Activated CD4-positive, alpha-beta T cell treated with anti-CD3 and anti-CD28 coated beads, Interleukin-2, amount 50 U/mL, for 16 hours (primary cell): Measurements from ENCODE around the gene UNC93B1.
"Not testable (repeated sequence)": the region's sequence is repeated elsewhere in the genome, so short reads cannot be mapped to it uniquely, and the experiment has no call there.

Source experiments
- DNase-seq: peaks from one replicate; pipeline ENCODE4 v3.0.0-alpha.2; 2020

Gene UNC93B1

DNA sequence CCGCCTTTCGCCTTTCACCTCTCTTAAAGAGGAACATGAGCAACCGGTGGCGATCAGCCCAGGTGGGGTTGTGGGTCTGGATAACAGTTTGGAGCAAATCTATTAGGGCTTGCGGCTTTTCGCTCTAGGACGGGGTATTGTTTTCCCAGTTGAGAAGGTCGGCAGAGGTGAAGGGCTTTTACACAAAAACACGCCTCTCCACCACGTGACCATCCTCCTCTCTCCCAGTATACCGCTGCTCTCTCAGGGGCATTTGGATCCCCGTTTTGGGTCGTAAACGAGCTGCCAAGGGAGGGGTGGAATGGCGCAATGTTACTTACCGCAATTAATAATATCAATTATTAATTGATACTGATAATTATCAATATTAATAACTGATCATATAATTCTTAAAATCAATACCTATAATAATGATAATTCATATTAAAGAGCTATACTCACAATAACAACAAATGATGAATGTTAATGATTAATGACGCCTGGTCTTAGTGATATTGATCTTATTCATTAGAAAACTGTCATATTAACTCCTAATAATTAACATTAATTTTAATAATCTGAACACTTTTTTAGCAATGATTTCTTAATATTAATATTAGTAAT lies 21.5 kb downstream of the UNC93B1 start:
- not testable (repeated sequence) for DNase-seq

DNA sequence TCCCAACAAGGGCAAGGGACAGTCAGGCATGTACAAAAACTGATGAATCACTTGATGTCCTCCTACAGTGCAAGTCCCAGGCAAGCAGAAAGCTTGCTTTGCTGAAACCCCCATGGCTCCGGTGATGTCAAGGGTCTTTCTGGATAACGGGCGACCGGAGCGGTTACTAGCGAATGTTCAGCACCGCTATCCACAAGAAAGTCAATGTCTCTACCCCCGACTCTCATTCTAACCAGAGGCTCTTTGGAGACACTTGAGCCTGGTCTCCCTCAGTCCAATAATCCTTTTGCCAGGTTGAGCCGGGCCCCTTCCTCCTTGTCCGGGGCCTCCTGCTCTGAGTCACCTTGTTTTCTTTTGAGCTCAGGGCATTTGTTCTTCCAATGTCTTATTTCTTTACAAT lies 22.7 kb downstream of the UNC93B1 start:
- DNase-seq, result not testable (repeated sequence)

DNA sequence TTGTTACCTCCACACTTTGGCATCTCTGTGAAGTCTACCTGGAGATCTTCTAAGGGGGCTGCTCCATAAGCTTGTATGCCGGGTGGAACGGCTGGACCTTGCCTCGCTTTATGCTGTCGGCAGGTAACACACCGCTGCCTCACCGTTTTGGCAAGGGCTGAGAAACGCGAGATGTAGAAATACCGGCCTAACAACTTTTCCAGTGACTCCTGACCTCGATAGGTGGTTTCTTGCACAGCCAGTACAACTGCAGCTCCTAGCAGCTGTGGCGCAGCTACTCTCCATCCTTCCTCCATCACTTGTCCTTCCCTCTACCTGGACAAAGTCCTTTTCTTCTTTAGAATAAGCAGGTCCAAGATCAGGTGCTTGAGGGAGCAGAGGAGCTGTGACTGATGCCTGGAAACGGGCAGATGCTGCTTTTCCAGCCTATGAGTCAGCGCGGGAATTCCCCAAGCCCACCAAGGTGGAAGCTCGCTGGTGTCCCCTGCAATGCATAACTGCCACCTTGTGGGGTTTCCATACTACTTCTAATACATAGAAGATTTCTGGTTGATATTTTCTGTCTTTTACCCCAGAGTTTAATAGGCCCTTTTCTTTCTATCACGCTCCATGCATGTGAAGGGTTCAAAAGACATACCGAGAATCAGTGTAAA lies 25.0 kb downstream of the UNC93B1 start:
- DNase-seq, result not testable (repeated sequence)

DNA sequence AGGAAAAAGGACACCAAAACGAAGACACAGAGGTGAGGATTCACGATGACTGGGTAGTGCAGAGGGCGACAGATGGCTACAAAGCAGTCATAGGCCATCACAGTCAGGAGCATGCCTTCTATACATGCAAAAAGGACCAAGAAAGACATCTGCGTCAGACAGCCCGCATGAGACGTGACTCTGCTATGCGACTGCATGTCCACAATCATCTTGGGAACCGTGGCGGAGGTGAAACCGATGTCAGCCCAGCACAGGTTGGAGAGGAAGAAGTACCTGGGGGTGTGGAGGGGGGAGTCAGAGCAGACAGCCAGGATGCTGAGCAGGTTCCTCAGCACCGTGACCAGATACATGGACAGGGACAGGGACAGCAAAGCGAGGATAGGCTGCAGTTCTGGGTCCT lies 29.2 kb downstream of the UNC93B1 start:
- DNase-seq, result not testable (repeated sequence)

DNA sequence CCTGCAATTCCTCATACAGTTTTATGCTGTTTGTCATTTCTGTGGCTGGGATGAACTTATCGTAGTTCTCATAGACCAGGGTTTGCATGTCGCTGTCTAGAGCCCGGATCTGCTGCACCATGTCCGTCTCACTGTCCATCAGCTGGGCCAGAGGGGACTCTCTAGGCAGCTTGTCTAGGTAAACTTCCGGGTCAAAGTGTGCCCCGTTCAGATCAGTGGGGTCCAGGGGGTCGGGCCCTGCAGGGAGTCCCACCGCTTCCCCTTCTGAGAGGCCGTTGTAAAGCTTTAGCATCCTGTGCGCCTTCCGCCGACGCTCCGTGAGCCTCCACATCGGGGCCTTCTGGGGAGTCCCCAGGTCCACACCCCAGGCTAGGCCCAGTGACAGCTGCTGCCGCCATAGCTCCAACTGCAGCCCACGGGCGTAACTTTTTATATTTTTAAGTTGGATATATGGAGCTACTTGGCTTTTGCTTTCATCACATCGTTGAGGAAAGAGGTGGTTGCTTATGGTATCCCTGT lies 38.0 kb downstream of the UNC93B1 start:
- DNase-seq, result not testable (repeated sequence)

DNA sequence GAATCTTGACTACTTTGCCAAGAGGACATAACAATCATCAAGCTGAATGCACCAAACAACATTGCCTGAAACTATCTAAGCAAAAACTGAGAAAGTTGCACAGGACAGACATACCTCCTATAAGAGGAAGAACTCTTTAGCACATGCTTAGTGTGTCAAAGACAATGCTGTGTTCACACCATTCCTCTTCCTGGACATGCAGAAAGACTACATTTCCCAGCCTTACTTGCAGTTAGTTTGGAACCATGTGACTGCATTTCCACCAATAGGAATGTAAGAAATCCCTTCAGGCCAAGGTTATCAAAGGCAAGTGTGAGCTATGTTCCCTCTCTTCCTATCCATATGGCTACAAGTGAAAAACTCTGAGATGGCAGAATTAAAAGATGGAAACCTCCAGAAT lies 39.2 kb downstream of the UNC93B1 start:
- not testable (repeated sequence) for DNase-seq

DNA sequence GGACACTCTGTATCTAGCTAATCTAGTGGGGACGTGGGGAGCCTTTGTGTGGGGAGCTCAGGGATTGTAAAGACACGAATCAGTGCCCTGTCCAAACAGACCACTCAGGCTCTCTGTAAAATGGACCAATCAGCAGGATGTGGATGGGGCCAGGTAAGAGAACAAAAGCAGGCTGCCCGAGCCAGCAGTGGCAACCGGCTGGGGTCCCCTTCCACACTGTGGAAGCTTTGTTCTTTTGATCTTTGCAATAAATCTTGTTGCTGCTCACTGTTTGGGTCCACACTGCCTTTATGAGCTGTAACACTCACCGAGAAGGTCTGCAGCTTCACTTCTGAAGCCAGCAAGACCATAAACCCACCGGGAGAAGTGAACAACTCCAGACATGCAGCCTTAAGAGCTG lies 40.0 kb downstream of the UNC93B1 start:
- not testable (repeated sequence) for DNase-seq

DNA sequence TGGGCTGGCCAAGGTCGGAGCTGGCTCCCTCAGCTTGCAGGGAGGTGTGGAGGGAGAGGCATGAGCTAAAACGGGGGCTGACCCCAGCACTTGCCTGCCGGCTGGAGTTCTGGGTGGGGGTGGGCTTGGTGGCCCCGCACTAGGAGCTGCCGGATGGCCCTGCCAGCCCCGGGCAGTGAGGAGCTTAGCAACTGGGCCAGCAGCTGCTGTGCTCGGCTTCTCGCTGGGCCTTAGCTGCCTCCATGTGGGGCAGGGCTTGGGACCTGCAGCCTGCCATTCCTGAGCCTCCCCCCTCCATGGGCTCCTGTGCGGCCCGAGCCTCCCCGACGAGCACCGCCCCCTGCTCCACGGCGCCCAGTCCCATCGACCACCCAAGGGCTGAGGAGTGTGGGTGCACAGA lies 40.7 kb downstream of the UNC93B1 start:
- DNase-seq, result not testable (repeated sequence)

DNA sequence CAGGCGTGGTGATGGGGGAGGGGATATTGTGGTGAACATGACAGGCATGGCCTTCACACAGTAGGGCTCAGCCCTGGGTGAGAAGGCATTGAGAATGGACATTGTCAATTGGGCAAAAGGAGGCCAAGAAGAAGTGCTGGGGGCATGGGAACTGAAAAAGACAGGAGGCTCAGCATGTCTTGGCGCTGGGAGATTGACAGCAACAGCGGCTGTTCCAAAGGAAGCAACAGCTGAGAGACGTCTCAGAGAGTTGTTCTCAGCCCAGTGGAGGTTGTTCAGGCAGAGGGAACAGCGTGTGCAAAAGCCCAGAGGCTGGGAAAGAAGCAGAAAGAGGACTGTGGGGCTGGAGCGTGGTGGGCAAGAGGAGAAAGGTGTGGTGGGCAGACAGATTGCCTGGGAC lies 47.7 kb downstream of the UNC93B1 start:
- not testable (repeated sequence) for DNase-seq

DNA sequence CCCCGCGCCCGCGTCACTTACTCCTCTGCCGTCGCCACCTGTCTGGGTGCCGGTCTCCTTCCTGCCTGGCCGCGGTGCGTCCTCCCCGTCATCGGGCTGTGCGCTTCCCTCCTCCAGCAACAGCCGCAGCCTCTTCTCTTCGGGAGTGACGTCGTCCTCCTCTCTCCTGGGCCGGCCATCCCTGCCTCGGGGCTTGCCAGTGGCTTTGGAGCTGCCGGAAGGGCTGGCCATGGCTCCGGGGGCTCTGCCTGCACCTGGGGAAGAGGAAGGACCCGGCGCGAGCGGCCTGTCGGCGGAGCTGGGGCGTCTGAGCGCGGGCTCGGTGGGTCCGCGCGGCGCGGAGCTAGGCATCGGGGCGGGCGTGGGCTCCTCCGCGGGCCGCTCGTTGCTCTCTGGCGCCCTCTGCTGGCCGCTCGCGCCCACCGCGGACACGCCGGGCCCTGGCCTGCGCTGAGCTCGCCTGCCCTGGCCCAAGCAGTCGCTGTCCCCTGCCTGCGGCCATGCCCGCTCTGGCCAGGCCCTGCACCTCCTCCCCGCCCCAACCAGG lies 48.4 kb downstream of the UNC93B1 start:
- DNase-seq, result peak; percentile 67

DNA sequence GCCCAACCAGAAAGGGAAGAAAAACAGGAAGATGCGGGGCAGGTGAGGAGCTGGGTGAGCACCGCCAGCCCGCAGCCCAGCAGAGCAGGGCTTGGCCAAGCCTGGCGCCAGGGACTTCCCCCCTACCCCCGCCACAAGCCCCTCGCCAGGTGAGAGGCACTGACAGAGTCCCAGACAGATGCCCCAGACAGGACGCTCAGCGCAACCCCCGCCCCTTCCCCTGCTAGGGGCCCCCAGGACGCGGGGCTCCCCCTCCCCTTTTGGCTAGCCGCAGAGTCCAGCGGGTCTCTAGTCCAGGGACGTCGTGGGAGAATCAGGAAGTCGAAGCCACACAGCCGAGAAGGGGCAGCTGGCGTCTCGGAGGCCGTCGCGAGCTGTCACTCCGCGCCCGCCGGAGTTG lies 48.9 kb downstream of the UNC93B1 start:
- not testable (repeated sequence) for DNase-seq

DNA sequence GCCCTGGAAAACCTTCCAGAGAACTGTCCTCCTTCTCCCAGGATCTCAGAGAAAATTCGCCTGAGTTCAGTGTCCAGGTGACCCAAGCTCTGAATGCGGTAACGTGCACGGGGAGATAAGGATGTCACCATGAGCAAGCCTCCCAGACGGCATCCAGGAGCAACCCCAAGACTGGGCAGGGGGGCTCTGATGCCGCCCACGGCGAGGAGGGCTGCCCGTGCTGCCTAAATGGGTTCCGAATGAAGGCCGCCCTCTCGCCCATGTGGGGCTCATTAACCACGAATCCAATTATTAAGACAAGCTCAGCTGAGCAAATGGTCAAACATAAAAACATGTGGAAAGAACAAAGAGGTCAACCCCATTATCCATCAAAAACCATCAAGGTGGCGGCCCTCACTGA lies 49.6 kb downstream of the UNC93B1 start:
- DNase-seq, result not testable (repeated sequence)

DNA sequence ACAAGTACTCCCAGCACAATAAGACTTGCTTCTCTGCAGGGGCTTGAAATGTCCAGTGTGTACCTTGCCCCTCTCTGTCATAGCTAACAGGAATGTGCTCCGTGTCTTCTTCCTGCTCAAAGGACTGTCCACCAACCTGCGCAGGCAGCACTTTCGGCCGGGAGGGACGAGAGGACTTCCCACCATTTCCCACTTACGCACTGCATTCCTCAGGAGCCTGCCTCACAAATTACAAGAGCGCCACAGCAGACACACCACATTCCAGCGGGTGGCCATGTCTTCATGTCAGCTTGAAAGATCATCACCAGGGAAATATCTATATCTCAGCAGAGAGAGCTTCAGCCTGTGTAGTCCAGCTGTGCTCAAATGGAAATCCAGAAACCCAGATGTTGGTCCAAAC lies 53.2 kb downstream of the UNC93B1 start:
- not testable (repeated sequence) for DNase-seq

DNA sequence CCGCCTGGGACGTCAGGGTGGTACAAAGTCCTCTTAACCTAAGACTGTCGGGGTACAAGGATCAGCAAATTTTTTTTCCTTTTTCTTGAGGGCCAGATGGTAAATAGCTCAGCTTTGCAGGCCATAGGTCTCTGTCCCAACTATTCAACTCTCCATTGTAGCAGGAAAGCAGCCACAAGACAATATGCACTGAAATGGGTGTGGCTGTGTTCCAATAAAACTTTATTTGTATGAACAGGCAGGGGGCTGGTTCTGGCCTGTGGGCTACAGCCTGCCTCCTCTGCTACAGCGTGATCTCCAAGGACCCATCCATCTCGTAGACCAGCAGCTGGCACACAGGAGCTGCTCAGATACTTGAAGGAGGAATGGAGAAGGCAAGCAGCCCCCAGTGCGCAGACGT lies 56.1 kb downstream of the UNC93B1 start:
- not testable (repeated sequence) for DNase-seq

DNA sequence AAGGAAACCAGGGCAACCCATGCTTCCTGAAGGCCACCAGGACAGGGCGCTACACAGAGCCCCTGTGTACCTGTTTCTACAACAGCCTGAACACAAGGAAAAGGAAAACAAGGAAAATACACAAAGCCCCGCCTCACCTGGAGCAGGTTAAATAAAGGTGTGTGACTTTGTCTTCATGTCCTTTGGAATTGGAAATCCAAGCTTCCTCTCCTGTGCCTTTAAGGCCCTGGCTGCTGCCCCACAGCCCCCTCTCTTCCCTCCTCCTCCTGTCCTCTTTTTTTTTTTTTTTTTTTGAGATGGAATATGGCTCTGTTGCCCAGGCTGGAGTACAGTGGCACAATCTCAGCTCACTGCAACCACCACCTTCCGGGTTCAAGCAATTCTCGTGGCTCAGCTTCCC lies 57.5 kb downstream of the UNC93B1 start:
- DNase-seq, result not testable (repeated sequence)

DNA sequence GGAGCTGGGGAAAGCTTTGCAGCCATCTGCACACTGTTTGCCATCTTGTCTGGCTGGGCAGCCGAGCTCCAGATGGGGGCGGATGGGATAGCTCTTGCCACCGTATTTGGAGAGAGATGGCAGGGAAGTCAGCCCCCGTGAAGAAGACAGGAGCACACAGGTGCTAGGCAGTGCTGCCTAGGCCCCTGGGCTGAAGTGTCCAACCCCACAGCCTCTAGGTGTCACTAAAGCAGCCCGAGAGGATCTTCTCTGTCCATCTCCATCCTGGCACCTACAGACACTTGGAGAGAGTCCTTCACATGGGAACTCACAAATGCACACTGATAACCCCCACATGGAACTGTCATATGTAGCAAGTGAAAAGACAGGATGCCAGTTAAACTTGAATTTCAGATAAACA lies 60.5 kb downstream of the UNC93B1 start:
- not testable (repeated sequence) for DNase-seq
